SK-N-SH treated with all-trans-retinoic acid at 6 μM for 48 hours (cell line): ENCODE data around the gene TAGLN2.
"Not testable (repeated sequence)": the region's sequence is repeated elsewhere in the genome, so short reads cannot be mapped to it uniquely, and the experiment has no call there.

Experiments used
- ARNTL ChIP-seq: fragments of 450-650 bp; formaldehyde crosslinking; IDR thresholded peaks from 2 replicates; pipeline ENCODE4 v1.5.0; 2020; ENCODE audit warnings: low read depth, mild to moderate bottlenecking, moderate library complexity, borderline replicate concordance
- TCF4 ChIP-seq: fragments of 250-450 bp; sonication (Bioruptor Pico); IDR thresholded peaks from 2 replicates; pipeline ENCODE4 v1.8.0; 2021; ENCODE audit warnings: mild to moderate bottlenecking, moderate library complexity, borderline replicate concordance
- TF ChIP-seq, protein P1 (sequence below): fragments of 250-450 bp; sonication (Bioruptor Pico); IDR thresholded peaks from 2 replicates; pipeline ENCODE4 v1.8.0; 2020; ENCODE audit warnings: mild to moderate bottlenecking, moderate library complexity, borderline replicate concordance

DNA sequence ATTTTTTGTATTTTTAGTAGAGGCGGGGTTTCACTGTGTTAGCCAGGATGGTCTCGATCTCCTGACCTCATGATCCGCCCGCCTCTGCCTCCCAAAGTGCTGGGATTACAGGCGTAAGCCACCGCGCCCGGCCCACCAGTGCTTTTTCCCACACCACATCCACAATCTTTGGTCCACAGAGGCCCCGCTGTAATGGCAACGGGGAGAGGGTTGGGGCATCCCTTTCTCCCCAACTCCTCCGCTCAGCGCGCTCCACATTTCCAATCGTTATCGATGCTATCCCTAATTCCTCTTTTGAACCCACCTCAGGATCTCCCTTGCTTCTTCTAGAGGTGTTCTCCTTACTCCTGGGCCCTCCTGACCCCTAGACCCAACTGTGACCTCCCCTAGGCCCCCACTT lies 25.7 kb downstream of the TAGLN2 start:
- not testable (repeated sequence) for TF ChIP-seq TCF4, ARNTL (CRISPR knock-in tag)
- TF ChIP-seq, protein P1, sequence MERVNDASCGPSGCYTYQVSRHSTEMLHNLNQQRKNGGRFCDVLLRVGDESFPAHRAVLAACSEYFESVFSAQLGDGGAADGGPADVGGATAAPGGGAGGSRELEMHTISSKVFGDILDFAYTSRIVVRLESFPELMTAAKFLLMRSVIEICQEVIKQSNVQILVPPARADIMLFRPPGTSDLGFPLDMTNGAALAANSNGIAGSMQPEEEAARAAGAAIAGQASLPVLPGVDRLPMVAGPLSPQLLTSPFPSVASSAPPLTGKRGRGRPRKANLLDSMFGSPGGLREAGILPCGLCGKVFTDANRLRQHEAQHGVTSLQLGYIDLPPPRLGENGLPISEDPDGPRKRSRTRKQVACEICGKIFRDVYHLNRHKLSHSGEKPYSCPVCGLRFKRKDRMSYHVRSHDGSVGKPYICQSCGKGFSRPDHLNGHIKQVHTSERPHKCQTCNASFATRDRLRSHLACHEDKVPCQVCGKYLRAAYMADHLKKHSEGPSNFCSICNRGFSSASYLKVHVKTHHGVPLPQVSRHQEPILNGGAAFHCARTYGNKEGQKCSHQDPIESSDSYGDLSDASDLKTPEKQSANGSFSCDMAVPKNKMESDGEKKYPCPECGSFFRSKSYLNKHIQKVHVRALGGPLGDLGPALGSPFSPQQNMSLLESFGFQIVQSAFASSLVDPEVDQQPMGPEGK = not testable (repeated sequence)
